ENCODE measurements around the gene SCNN1G. TPM values are rescaled to one million over a fixed set of nuclear protein-coding genes. Genes with fewer than 3 reads are reported as not detected.
A peak's percentile ranks its signal among the peaks of the same experiment; 100 is the strongest.

Gene SCNN1G
- total and polyA plus RNA-seq, 2 of the 13 experiments (the other 11 are each of a cell fraction or from before 2014, with no cell fraction given), result not detected

- TF ChIP-seq ZNF30 (CRISPR knock-in tag; IDR thresholded peaks at IDR 0.05), result no peak
- TF ChIP-seq TMF1 (CRISPR knock-in tag; IDR thresholded peaks at IDR 0.05; ENCODE audit: low read depth), result peak; percentile 62; the same call in 1 of the 2 replicates
- TF ChIP-seq ZNF256 (CRISPR knock-in tag; conservative IDR thresholded peaks at IDR 0.05), result no peak
- TF ChIP-seq SIX1 (CRISPR knock-in tag; IDR thresholded peaks at IDR 0.05; ENCODE audit: borderline replicate concordance), result no peak
- TF ChIP-seq ZFYVE20 (CRISPR knock-in tag; IDR thresholded peaks at IDR 0.05; ENCODE audit: borderline replicate concordance, low read depth), result no peak
- peak; percentile 58 to 61; a peak in 3 of 4 replicates for TF ChIP-seq HMGXB4 (CRISPR knock-in tag; IDR thresholded peaks at IDR 0.05; ENCODE audit: borderline replicate concordance in 1 of 2, low read depth in 1 of 2)
- peak; percentile 97 for TF ChIP-seq PHF5A (CRISPR knock-in tag; IDR thresholded peaks at IDR 0.05; ENCODE audit: low read depth, unreplicated experiment)
- no peak for TF ChIP-seq MTA3 (CRISPR knock-in tag; IDR thresholded peaks at IDR 0.05)
- TF ChIP-seq TRAFD1 (CRISPR knock-in tag; IDR thresholded peaks at IDR 0.05; ENCODE audit: borderline replicate concordance), result no peak; the same call in 1 of the 2 replicates
- no peak for TF ChIP-seq ZKSCAN5 (CRISPR knock-in tag; IDR thresholded peaks at IDR 0.05)
- no peak for TF ChIP-seq ZMAT5 (CRISPR knock-in tag; IDR thresholded peaks at IDR 0.05; ENCODE audit: borderline replicate concordance, low read depth)
- TF ChIP-seq ZNF589 (CRISPR knock-in tag; conservative IDR thresholded peaks at IDR 0.05), result no peak
- TF ChIP-seq CREM (IDR thresholded peaks at IDR 0.05), result peak; percentile 74
- TF ChIP-seq CREM (CRISPR knock-in tag; IDR thresholded peaks at IDR 0.05), result no peak; the same call in 1 of the 2 replicates
- TF ChIP-seq GATA4 (IDR thresholded peaks at IDR 0.05; ENCODE audit: borderline replicate concordance, low read depth), result no peak
- TF ChIP-seq BHLHE40 (IDR thresholded peaks at IDR 0.05; ENCODE audit: low read length), result peak; percentile 98
- TF ChIP-seq ZNF788 (CRISPR knock-in tag; IDR thresholded peaks at IDR 0.05; ENCODE audit: borderline replicate concordance), result peak; percentile 99
- TF ChIP-seq MIER3 (CRISPR knock-in tag; IDR thresholded peaks at IDR 0.05; ENCODE audit: borderline replicate concordance), result peak; percentile 98
- peak; percentile 94 for TF ChIP-seq KAT7 (CRISPR knock-in tag; IDR thresholded peaks at IDR 0.05; ENCODE audit: borderline replicate concordance)
- peak; percentile 94 for TF ChIP-seq ZNF335 (CRISPR knock-in tag; IDR thresholded peaks at IDR 0.05)
- no peak for TF ChIP-seq ATF7 (IDR thresholded peaks at IDR 0.05)
- no peak for TF ChIP-seq ATF7 (CRISPR knock-in tag; IDR thresholded peaks at IDR 0.05)
- no peak; the same call in 1 of the 2 replicates for TF ChIP-seq ZNF652 (CRISPR knock-in tag; IDR thresholded peaks at IDR 0.05; ENCODE audit: borderline replicate concordance, low read depth)
- TF ChIP-seq RCOR2 (CRISPR knock-in tag; IDR thresholded peaks at IDR 0.05), result 0 out of 2 replicates have a peak, but pooled peaks have one; percentile 59
- no peak; the same call in 1 of the 2 replicates for TF ChIP-seq ZNF766 (CRISPR knock-in tag; IDR thresholded peaks at IDR 0.05; ENCODE audit: borderline replicate concordance)
- TF ChIP-seq ZNF367 (CRISPR knock-in tag; IDR thresholded peaks at IDR 0.05; ENCODE audit: borderline replicate concordance), result no peak
- TF ChIP-seq MIER2 (CRISPR knock-in tag; IDR thresholded peaks at IDR 0.05), result no peak; the same call in 1 of the 2 replicates
- TF ChIP-seq SOX5 (CRISPR knock-in tag; IDR thresholded peaks at IDR 0.05; ENCODE audit: borderline replicate concordance), result peak; percentile 42; the same call in 1 of the 2 replicates
- TF ChIP-seq ZNF7 (CRISPR knock-in tag; IDR thresholded peaks at IDR 0.05), result no peak; the same call in 1 of the 2 replicates
These were observed 33.1 kb upstream of the SCNN1G start, which contains the start of gene USP31 (continued) for GRCh38 chr16:23149267-23149992.

Measured in HepG2 (cell line).